NCI-H187 (cell line): ENCODE measurements around the gene KAZN.

ENCODE experiments used
- DNase-seq, 2 experiments: peaks; one replicate each; lab custom pipeline; 2025; lab: John Stamatoyannopoulos, UW

KAZN gene

DNA sequence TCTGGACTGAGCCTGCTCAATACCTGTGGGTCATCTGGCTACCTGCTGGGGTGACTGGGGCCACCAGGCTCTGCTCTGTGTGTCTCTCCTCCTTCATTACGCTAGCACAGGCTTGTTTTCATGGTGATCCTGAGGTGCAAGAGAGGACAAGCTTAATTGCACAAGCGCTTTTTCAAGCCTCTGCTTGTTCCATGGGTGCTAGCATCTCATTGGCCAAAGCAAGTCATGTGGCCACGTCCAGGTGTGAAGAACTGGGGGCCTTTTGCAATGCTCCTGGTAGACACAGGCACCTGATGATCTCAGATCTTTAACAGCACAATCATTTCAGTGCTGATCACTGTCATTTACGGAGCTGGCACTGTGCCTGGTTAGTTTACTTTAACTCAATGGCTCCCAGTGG is 114.6 kb downstream of the KAZN start:
- DNase-seq = no peak

DNA sequence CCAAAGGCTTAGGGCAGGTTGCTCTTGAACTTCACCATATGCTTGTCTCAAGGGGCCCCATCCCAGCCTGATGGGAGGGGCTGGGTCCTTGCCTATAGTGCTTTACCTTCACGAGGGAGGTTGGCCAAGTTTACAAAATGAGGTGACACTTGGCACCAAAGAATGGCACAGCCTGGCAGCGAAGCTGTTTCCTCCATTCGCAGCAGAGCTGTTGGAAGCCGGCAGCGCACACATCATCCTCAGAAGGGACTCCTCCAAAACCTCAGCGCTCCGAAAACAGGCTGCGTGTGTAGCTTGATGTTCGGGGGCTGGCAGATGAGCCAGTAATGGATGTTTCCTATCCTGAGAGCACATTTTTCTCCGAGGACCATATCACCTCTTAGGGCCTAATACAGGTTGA is 116.8 kb downstream of the KAZN start:
- no peak for DNase-seq

DNA sequence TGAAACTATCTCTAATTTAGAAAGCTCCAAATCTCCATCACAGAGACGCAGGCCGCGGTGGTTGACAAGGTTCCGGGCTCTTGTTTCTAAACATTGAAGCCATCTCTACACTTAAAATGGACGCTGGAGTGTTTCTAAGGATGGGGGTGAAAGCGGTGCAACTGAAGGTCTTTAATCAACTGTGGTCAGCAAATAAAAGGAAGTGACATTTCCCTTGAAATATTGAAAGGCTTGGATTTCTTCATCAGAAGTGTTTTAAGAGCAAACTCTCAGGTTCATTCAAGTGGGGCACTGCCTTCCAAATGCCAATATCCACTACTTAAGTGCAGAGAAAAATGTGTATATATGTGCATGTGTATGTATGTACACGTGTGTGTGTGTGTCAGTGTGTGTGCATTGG is 117.3 kb downstream of the KAZN start:
- no peak for DNase-seq

DNA sequence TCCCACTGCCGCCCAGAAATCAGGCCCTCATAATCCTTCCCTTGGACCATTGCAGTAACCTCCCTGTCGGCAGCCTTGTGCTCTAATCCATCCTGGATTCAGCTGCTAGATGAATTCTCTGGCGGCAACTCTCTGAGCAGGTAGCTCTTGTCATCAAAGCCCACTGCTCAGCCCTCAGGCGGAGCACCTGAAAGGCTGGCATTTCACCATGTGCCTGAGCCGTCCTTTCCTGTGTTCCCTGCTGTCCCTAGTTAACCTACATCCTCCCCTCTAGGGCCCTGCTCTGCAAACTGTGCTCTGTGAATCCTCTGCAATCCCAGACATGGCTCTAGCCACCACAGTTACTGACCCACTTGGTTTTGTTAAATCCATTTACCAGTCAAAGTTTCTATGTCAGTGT is 118.0 kb downstream of the KAZN start:
- no peak for DNase-seq

DNA sequence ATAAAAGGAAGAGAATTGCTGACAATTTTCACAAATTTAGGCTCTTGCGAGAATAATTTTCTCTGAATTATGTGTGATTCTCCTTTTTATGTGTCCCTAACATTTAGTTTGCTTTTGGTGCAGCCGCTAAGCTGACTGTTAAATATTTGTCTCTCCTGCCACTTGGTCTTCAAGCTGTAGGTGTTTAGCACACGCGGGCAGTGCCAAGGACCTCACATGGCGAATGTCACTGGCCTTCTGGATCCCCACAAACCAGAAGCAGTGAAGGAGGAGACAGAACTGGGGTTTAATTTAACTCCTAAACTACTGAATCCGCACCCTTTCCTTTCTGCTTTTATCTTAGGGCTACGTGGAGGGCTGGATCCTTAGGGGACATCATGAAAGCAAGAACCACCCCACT is 120.0 kb downstream of the KAZN start:
- DNase-seq = no peak

DNA sequence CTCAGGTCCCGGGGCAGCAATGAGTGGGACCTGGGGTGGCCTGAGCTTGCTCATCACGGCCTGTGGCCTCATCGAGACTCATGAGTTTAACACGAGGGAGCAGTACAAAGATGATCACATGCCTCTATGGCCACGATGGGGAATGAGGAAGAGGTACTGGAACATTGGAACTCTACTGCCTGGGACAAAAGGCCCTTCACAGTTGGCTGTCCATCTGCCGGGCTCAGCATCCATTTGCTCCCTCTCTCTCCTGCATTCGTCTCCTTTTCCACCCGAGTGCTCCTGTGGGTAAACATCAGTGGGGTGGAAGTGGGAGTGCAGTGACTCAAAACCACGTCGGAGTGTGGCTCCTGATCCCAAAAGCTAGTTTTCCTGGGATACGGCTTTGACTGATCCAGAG is 124.9 kb downstream of the KAZN start:
- no peak for DNase-seq

DNA sequence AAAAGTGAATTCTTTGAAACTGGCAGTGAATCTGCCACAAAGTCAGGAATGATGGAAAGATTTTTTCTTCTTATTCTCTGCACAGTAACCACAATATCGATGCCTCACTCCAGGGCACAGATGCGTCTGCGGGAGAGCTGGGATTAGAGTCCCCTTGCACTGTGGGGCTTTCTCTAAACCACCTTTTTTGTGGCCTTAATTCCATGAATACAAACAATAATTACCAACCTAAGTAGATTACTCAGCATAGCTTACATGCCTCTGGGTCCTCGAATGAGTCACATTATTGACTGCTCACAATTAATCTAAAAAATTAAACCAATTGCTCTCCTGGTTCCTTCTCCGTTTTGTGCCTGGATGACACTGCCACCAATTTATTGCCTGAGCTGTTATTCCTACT is 125.8 kb downstream of the KAZN start:
- DNase-seq = no peak

DNA sequence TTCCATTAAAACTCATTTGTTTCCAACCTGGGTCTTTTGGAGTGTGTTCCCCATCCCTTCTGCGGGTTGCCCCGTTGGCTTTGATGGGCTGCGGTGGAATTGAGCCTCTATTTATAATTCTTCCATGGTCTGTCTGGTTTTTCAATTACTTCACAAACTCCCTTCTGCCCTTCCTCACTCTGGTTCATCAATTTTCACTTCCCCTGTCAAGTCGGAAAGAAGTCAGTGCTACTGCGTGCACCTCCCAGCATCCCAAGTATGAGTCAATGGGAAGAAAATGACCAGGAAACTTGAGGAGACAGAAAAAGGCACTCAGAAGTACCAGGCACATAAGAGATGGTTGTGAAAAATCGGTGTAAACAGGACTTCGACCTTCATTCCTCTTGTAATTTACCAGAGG is 126.2 kb downstream of the KAZN start:
- DNase-seq = no peak

DNA sequence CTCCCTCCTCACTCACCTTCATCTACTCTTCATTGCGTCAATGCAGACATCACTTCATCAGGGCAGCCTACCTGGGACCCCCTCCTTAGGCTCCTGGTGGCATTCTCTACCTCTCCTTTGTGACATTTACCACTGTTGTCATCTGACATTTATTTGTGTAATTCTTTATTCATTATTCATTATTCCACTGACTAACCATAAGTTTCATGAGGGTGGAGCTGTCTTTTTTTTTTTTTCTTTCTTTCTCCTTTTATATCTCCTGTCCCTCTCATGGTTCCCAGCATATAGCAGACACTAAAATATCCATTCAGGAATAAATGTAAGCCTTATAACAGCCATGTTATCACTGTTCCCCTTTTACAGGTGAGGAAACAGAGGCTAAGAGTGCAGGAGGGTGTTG is 126.8 kb downstream of the KAZN start:
- no peak for DNase-seq

DNA sequence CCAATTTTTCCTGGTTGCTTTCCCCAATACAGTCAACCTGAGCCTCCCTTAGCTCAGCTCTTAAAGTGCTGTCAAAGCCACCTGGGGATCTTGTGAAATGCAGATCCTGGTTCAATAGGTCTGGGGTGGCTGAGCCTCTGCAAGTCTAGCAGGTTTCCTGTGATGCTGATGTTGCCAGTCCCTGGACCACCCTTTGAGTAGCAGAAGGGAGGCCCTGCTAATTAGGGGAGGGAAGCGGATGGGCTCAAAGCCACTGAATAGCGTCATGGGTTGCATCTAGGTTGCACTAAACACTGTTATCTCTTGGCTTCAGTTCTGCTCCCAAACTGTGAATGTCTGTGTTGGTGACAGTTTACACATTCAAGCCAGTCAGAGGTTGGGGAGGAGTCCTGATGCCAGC is 127.2 kb downstream of the KAZN start:
- no peak for DNase-seq

DNA sequence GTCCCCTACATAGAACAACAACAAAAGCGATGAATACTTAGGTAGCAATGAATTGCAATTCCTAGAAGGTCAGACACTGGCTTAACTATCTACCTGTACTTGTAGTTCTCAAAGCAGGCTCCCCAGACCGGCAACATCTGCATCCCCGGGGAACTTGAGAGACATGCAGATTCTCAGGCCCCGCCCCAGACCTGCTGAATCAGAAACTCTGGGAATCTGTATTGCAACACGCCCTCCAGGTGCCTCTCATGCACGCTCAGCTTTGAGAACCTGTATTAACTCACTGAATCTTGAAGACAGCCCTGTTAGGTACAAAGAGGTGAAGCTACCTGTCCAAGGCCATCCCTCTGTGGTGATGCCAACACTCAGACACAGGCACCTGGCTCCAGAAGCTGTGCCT is 128.1 kb downstream of the KAZN start:
- no peak for DNase-seq

DNA sequence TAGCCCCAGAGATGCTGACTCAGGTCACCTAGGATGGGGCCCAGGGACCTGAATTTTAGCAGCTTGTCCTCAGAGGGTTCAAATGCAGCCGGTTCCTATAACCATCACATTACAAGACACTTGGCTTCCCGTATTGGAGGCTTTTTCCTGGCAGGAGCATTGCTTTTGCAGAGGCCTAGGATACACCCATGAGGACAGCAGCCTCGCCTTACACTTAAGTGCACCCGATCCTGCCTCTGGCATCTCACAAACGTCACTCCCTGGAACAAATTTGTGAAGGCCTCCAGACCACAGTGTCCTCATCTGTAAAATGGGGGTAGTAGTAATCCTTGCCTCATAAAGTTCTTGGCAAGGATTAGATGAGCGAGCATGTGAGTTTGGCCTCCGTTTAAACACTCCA is 130.0 kb downstream of the KAZN start:
- DNase-seq = no peak

DNA sequence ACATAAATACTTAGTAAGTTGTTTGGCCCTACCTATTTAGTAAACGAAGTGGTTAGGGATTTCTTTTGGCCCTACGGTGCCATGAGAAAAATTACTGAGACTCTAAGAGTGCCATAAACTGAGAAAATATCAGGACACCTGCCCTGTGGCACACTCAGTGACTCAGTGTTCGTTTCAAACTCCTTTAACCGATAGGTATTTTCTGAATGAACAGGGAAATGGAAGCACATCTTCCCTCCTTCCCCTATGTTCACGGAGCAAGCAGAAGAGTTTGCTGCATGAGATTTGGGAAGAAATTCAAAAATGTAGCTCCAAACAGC is 134.2 kb downstream of the KAZN start:
- no peak for DNase-seq

DNA sequence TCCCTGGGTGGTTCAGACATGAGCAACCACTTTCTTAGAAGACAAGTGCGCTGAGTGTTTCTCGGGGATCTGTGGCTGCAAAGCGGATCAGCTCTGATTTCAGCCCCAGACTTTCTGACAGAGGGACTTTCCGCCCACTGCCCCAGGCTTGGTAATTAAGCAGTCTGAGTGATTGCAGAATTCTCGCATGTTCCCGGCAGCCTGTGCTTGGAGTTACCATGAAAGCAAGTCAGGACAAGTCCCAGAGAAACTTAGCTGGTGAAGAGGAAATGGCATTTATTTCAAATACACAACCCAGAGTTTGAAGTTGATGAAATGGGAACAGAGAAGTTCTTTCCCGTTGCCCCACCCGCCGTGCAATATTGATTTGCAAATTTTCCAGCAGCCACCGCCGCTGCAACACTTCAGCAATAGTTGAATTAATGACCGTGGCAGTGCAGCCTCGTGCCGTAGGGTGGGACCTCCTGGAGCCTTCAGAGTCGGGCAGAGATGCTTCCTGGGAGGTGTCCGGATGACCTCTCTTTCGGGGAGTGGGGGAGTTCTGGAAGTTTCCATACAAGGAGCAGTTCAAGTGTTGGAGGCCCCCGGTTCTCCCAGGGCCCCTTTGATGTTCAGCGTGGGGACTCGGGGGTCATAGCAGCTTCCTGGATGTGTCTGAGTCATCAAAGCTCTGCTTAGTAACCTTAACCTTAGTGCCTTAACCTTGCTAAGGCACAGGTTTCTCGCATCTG is 134.7 kb downstream of the KAZN start:
- no peak for DNase-seq

DNA sequence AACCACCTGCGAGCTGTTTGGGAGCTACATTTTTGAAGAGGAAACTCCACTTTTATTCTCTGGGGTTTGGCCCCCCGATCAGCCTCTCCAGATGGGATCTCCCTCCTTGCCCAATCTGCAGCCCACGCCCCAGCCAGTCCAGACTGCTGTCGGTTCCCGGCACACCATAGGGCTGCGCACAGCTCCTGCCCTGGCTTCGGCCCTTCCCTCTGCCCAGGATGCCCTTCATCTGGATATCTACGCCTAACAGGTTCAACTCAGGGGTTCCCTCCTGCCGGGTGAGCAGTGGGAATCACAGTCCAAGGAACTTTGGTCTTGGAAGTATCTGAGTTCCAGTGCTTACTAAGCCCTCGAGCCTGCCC is 135.3 kb downstream of the KAZN start:
- no peak for DNase-seq

DNA sequence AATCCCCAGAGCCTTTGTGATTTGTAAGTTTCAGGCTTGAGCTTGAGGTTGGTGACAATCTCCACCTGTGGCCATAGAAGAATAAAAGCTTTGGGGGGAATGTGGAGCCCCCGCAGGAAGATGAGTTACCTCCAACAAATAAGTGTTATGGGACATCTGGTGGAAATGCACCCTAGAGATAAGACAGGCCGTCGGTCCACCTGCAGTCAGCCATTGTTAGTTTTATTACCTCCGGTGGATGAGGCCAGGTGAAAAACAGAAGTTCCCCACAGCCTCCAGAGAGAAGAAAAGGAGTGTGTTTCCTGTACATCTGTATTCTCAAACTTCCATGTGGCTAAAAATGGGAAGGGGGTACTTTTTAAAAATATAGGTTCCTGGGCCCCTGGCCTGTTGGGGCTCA is 137.4 kb downstream of the KAZN start:
- DNase-seq = no peak

DNA sequence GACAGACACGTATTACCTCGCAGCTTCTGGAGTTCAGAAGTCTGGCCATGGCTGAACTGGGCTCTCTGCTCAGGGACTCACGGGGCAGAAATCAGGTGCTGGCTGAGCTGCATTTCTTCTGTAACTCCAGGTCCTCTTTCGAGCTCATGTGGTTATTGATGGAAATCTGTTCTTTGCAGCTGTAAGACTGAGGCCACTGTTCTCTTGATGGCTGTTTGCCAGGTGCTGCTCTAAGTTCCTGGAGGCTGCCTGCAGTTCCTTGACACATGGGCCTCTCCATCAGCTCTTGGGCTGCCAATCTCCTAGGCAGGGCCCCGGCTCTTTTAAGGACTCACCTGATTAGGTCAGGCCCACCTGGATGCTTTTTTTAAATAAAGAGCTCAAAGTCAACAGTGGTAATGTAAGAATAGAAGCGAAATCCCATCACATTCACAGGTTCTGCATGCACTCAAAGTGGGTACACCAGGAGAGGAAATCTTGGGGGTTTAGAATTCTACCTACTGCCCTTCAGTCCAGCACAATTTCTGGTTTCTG is 139.1 kb downstream of the KAZN start:
- no peak for DNase-seq

DNA sequence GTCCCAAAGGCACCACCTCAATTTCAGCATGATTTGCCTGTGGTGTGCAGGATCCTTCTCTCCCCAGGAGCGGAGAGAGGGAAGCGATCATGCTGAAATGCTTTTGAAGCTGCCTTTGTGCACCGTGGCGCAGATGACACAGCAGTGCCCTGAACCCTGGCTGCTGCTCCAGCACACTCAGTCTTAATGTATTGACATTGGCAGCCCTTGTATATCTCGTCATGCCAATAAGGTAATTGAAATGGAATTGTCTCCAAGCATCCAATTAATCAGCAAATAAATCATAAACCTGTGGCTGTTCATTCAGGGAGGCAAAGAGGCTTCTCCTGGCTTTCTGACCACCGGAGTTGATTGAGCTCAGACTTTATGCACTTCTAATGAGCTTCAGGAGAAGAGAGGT is 139.8 kb downstream of the KAZN start:
- no peak for DNase-seq

DNA sequence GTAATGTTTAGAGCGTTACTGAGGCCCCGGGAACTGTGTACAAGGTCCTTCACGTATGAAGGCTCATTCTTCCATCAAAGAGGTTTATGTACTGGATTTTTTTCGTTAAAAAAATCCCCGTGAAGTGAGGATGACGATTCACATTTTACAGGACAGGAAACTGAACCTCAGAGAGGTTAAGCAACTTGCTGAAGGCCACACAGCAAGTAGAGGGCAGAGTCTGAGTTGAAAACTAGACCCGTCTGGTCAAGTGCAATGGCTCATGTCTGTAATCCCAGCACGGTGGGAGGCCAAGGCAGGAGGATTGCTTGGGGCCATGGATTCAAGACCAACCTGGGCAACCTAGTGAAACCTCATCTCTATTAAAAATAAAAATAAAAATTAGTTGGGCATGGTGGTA is 140.2 kb downstream of the KAZN start:
- DNase-seq = no peak

DNA sequence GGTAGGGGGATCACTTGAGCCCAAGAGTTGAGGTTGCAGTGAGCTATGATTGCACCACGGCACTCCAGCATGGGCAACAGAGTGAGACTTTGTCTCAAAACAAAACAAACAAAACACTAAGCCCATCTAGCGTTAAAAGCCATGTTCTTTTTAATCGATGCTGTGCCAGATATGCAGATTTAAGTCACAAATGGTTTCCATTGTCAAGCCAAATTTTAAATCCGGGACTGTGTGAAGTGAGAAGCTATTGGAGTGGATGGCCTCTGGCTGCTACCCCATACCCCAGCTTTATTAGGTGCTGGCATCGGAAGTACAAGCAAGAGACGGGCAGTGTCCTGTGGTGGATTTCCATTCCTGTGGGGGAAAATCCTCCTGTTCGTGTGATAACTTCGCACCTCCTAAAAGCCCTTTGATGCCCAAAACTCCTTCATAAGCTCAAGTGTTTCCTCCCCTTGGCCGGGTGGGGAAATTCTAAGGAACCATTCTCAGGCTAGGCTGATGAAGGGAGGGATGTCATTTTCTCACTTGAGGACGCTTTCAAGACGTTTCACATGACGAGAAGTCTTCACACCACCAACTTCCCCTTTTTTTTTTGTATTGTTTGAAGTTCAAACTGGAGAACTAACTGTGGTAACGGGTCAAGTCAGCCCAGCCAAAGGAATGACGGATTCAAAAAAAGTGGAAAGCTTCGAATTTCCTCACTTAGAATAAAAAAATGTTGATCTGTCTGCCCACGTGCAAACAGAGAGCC is 140.8 kb downstream of the KAZN start:
- no peak for DNase-seq

DNA sequence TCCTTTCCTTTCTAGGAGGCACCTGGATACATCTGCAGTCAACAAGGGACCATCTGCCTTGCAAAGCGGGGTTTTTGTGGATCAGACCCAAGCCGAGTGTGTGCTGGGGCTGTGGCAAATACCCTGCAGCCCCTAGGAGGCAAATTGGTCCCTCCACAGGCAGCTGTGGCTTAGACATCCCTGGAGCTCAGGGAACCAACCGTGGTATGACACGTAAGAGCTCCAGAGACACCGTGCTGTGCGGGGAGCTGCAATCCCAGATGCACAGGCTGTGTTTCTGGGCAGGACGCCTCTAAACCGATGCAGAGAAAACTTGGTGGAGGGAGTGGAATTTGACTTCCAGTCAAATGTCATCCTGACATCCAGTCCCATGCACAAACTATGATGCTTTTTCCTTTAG is 141.5 kb downstream of the KAZN start:
- no peak for DNase-seq

DNA sequence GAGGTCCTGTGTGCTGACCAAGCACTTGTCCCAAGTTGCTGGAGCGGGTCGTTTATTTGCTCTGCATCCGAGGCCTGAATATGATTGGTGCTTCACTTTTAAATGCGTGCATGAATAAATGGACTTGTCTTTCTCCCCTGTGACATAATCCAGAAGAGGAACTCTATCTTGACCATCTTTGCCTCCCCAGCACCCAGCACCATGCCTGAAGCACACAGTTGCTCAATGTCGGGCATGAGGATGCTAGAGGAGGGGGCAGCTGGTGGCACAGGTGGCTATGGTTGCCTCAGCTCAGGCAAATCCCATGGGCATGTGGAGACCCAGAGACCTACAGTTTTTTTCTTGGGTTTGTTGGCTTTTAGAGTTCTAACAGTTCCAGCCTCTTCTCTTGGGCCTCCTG is 142.6 kb downstream of the KAZN start:
- DNase-seq = no peak

DNA sequence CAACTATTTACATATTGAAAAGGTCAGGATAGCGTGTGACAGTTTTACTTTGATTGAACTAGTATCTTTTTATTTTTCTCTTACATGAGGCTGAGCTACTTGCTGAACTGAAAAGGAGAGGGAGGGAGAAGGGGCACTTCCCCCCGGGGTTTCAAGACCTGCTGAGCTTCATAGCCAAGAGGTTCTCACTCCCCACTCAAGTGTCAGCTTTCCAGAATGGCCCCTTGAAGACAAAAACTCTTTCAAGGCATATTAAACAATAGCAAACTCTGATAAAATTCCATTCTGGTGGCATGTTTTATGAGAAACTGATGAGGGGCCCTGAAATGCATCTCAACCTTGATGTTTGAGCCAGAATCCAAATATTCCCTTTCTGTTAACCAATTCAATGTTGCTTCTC is 143.0 kb downstream of the KAZN start:
- no peak for DNase-seq
